ENCODE data around the gene SUPT6H. TPM values are rescaled to one million over a fixed set of nuclear protein-coding genes. Genes with fewer than 3 reads are reported as not detected.

The SUPT6H gene
- total and polyA plus RNA-seq, 9 of the 15 experiments (the other 6 are each of a cell fraction or from before 2014, with no cell fraction given) = 1.7 to 77.7 (median 49.2) TPM

GRCh38 chr17:28644787-28645575 is 17.0 kb upstream of the SUPT6H start, which contains the start of gene BLTP2 (continued):
- TF ChIP-seq ZNF785 (CRISPR knock-in tag; IDR thresholded peaks at IDR 0.05) = no peak
- TF ChIP-seq PHTF2 (CRISPR knock-in tag; IDR thresholded peaks at IDR 0.05) = no peak
- no peak for TF ChIP-seq POLR3A (IDR thresholded peaks at IDR 0.05; ENCODE audit: borderline replicate concordance, extremely low read depth, insufficient read depth, insufficient read length)
- TF ChIP-seq RNF2 (IDR thresholded peaks at IDR 0.05) = no peak; the same call in 1 of the 2 replicates
- TF ChIP-seq ZNF184 (CRISPR knock-in tag; IDR thresholded peaks at IDR 0.05) = no peak
- TF ChIP-seq MECOM (CRISPR knock-in tag; IDR thresholded peaks at IDR 0.05) = no peak
- no peak for TF ChIP-seq TGIF2 (CRISPR knock-in tag; IDR thresholded peaks at IDR 0.05)
- TF ChIP-seq JUNB (CRISPR knock-in tag; conservative IDR thresholded peaks at IDR 0.05) = no peak
- no peak for TF ChIP-seq SETDB1 (IDR thresholded peaks at IDR 0.05; ENCODE audit: low read length)
- TF ChIP-seq REST (IDR thresholded peaks at IDR 0.05; ENCODE audit: borderline replicate concordance) = no peak
- peak; percentile 66 for TF ChIP-seq REST (CRISPR knock-in tag; IDR thresholded peaks at IDR 0.05; ENCODE audit: low read depth)
- peak; percentile 24 for TF ChIP-seq NFYB (IDR thresholded peaks at IDR 0.05; ENCODE audit: extremely low read depth, insufficient read length)
- TF ChIP-seq ZNF232 (CRISPR knock-in tag; IDR thresholded peaks at IDR 0.05) = no peak
- peak; percentile 87 to 96 for TF ChIP-seq MAZ (CRISPR knock-in tag; conservative IDR thresholded peaks at IDR 0.05 in 1 of 2, IDR thresholded peaks at IDR 0.05 in 1 of 2)
- no peak for TF ChIP-seq ZNF197 (CRISPR knock-in tag; IDR thresholded peaks at IDR 0.05; ENCODE audit: low read depth)
- no peak for TF ChIP-seq ZBTB1 (CRISPR knock-in tag; IDR thresholded peaks at IDR 0.05; ENCODE audit: borderline replicate concordance, low read depth)
- no peak for TF ChIP-seq CC2D1A (IDR thresholded peaks at IDR 0.05)
- no peak for TF ChIP-seq ZNF277 (CRISPR knock-in tag; IDR thresholded peaks at IDR 0.05; ENCODE audit: borderline replicate concordance)
- no peak for TF ChIP-seq CBX2 (IDR thresholded peaks at IDR 0.05; ENCODE audit: insufficient read depth, low read length, poor library complexity, severe bottlenecking)
- no peak for TF ChIP-seq ZNF3 (CRISPR knock-in tag; IDR thresholded peaks at IDR 0.05)
- no peak for TF ChIP-seq ZBED1 (IDR thresholded peaks at IDR 0.05)

Data from K562 (cell line).